ENCODE measurements around the gene TMEM116.

Gene TMEM116

DNA sequence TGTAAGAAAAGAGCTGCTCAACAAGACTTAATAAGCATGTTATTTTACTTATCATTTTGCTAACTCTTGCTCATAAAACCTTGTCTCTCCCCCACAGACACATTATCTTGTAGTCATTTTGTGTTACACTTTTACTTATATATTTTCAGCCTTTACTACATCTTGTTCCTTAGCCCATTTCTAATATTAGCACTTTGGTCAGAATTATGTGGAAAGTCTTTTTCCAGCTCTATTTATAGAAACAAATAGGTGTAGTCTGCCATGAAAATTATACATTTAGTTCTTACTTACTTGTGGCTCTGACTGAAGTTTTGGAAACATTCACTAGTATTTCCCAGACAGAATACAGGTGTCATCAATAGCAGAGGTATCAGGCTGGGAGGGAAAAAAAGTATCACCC, 76.1 kb downstream of the TMEM116 start:
- H3K27ac Mint-ChIP-seq: no peak overlapping the region
- no peak overlapping the region for H3K4me3 Mint-ChIP-seq
- DNase-seq (ENCODE audit: low spot score): no peak
- peaks cover 4% of the 10 kb centered on the region for H3K4me1 Mint-ChIP-seq (ENCODE audit: low read depth)
- no peaks in the 10 kb centered on the region for H3K36me3 Mint-ChIP-seq (ENCODE audit: low read depth)
- H3K9me3 Mint-ChIP-seq: no peaks in the 10 kb centered on the region
- no peaks in the 10 kb centered on the region for H3K27me3 Mint-ChIP-seq (ENCODE audit: low read depth)

DNA sequence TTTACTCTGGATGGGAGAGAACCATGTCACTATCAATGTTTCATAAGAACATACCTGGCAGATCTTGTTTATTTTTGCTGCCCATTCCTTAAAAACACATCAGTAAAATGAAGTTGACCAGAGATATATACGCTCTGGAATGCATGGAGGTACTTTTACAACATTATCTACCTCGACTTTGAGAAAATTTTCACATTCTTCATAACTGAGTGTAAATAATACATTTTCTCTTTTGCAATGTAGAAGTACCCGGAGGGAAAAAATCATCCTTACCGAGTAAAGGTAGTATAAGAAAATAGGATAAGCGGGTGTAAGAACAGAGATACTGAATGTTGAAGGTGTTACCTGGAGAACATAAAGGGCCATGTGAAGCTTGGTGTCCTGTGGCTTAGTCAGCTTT, 80.7 kb downstream of the TMEM116 start:
- H3K36me3 Mint-ChIP-seq (ENCODE audit: low read depth): no peaks in the 10 kb centered on the region

DNA sequence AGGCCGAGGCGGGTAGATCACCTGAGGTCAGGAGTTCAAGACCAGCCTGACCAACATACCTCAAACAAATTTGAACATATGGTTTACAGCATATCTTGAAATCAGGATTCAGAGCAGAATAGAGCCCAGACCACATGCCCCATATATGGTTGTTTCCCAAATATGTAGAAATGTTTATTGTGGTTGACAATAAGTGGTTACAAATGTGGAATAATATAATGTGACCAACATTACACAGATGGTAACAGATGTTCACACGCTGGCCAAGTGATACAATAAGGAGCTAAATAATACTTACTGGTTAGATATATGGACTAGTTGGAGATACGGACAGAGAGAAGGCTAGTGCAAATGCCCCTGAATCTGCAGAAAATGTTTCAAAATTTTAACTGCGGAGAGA, 85.6 kb downstream of the TMEM116 start:
- H3K4me3 Mint-ChIP-seq: no peak overlapping the region
- H3K27me3 Mint-ChIP-seq (ENCODE audit: low read depth): no peaks in the 10 kb centered on the region
- H3K4me1 Mint-ChIP-seq (ENCODE audit: low read depth): no peaks in the 10 kb centered on the region
- no peaks in the 10 kb centered on the region for H3K36me3 Mint-ChIP-seq (ENCODE audit: low read depth)
- H3K9me3 Mint-ChIP-seq: no peaks in the 10 kb centered on the region
- H3K27ac Mint-ChIP-seq: no peak overlapping the region
- no peak for DNase-seq (ENCODE audit: low spot score)

More for the DNA sequence above, 80.7 kb downstream of the TMEM116 start:
- no peaks in the 10 kb centered on the region for H3K4me1 Mint-ChIP-seq (ENCODE audit: low read depth)
- no peaks in the 10 kb centered on the region for H3K27me3 Mint-ChIP-seq (ENCODE audit: low read depth)
- no peaks in the 10 kb centered on the region for H3K9me3 Mint-ChIP-seq
- no peak overlapping the region for H3K4me3 Mint-ChIP-seq
- no peak overlapping the region for H3K27ac Mint-ChIP-seq
- no peak for DNase-seq (ENCODE audit: low spot score)

DNA sequence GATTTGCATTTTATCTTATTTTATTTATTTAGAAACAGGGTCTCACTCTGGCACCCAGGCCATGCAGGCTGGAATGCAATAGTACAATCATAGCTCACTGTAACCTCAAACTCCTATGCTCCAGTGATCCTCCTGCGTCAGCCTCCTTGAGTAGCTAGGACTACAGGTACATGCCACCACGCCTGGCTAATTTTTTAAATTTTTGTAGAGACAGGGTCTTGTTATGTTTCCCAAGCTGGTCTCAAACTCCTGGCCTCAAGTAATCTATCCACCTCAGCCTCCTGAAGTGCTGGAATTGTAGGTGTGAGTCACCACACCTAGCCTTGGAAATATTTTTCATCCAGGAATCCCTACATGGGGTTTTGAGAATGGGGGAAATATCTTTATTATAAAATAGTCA, 86.3 kb downstream of the TMEM116 start:
- no peak overlapping the region for H3K27ac Mint-ChIP-seq
- H3K27me3 Mint-ChIP-seq (ENCODE audit: low read depth): no peaks in the 10 kb centered on the region
- no peaks in the 10 kb centered on the region for H3K9me3 Mint-ChIP-seq
- no peaks in the 10 kb centered on the region for H3K4me1 Mint-ChIP-seq (ENCODE audit: low read depth)
- no peak overlapping the region for H3K4me3 Mint-ChIP-seq
- no peaks in the 10 kb centered on the region for H3K36me3 Mint-ChIP-seq (ENCODE audit: low read depth)
- DNase-seq (ENCODE audit: low spot score): no peak

DNA sequence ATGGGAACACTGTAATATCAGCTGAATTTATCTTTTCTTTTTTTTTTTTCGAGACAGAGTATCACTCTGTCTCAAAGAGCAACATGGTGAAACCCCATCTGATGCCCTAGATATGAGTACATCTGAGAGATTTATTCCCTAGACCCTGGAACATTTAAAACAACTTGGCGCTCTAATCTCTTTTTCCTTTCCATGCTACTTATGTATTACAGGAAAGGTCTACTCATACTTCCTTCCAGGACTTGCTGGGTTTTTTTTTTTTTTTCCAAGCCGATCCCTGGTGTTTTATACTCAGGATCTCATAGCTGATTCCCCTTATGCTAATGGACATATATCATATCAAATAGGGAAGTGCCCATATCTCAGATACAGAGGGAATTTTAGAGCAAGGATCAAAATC, 87.8 kb downstream of the TMEM116 start:
- DNase-seq (ENCODE audit: low spot score): no peak

DNA sequence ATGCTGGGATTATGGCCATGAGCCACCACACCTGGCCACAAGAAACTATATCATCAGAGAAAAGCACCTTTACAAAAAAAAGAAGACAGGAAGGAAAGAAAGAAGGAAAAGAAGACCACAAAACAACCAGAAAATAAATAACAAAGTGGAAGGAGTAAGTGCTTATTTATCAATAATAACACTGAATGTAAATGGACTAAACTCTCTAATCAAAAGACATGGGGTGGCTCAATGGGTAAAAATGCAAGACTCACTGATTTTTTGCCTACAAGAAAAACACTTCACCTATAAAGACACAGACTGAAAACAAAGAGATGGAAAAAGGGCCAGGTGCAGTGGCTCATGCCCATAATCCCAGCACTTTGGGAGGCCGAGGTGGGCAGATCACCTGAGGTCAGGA, 105.2 kb downstream of the TMEM116 start:
- no peaks in the 10 kb centered on the region for H3K27me3 Mint-ChIP-seq (ENCODE audit: low read depth)
- no peak for DNase-seq (ENCODE audit: low spot score)
- no peak overlapping the region for H3K4me3 Mint-ChIP-seq
- peaks cover 25% of the 10 kb centered on the region for H3K9me3 Mint-ChIP-seq
- H3K27ac Mint-ChIP-seq: no peak overlapping the region
- peaks cover 38% of the 10 kb centered on the region for H3K36me3 Mint-ChIP-seq (ENCODE audit: low read depth)
- H3K4me1 Mint-ChIP-seq (ENCODE audit: low read depth): no peaks in the 10 kb centered on the region

More for the DNA sequence above, 87.8 kb downstream of the TMEM116 start:
- Mint-ChIP-seq H3K4me3 (no peak overlapping the region), H3K4me1 (ENCODE audit: low read depth) (no peaks in the 10 kb centered on the region), H3K9me3 (no peaks in the 10 kb centered on the region), H3K36me3 (ENCODE audit: low read depth) (no peaks in the 10 kb centered on the region), H3K27ac (no peak overlapping the region), H3K27me3 (ENCODE audit: low read depth) (no peaks in the 10 kb centered on the region)

DNA sequence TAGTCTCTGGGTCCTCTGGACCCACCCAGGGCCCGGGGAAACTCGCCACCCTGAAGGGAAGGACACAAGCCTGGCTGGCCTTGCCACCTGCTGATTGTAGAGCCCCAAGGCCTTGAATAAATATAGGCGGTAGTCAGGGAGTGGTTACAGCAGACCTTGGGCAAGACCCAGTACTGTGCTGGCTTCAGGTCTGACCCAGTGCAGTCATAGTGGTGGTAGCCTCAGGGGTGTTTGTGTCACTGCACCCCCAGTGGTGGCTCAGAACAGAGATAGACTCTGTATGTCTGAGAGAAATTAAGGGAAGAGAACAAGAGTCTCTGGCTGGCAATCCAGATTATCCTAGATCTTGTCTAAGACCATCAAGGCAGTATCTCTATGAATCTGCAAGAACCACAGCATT, 107.5 kb downstream of the TMEM116 start:
- Mint-ChIP-seq H3K36me3 (ENCODE audit: low read depth) (peaks cover 41% of the 10 kb centered on the region), H3K27ac (no peak overlapping the region), H3K9me3 (peaks cover 25% of the 10 kb centered on the region), H3K4me1 (ENCODE audit: low read depth) (no peaks in the 10 kb centered on the region), H3K4me3 (no peak overlapping the region), H3K27me3 (ENCODE audit: low read depth) (no peaks in the 10 kb centered on the region)
- no peak for DNase-seq (ENCODE audit: low spot score)

DNA sequence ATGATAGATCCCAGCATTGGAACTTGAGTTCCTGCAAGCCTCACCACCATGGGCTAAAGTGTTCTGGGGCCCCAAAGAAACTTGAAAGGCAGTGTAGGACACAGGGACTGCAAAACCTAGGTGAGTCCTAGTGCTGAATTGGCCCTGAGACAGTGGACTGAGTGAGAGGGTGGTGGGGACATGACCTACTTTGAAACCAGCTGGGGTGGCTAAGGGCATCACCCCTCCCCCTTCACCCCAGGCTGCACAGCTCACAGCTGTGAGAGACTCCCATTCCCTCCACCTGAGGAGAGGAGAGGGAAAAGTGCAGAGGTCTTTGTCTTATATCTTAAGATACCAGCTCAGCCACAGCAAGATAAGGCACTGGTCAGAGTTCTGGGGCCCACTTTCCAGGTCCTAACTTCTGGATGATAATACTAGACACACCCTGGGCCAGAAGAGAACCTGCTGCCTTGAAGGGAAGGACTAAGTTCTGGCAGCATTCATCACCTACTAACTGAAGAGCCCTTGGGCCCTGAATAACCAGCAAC, 108.5 kb downstream of the TMEM116 start:
- Mint-ChIP-seq H3K9me3 (peaks cover 25% of the 10 kb centered on the region), H3K4me3 (no peak overlapping the region), H3K27ac (no peak overlapping the region), H3K4me1 (ENCODE audit: low read depth) (no peaks in the 10 kb centered on the region), H3K27me3 (ENCODE audit: low read depth) (no peaks in the 10 kb centered on the region), H3K36me3 (ENCODE audit: low read depth) (peaks cover 46% of the 10 kb centered on the region)
- no peak for DNase-seq (ENCODE audit: low spot score)

DNA sequence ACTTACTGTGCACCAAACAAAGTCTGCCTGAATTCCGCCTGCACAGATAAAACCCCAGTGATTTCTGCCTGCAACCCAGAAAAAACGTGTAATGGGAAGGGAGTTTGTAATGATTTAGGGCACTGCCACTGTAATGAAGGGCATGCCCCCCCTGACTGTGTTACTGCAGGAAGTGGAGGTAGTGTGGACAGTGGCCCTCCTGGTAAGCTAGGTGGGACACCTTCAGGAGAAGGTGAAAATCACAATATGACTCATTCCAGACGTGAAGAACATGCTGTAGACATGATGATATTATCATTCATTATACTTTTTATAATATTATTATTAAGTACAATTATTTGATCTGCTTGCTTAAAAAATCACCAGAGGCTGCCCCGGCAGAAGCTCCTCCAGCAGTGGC, 111.8 kb downstream of the TMEM116 start:
- H3K4me3 Mint-ChIP-seq: no peak overlapping the region
- H3K4me1 Mint-ChIP-seq (ENCODE audit: low read depth): no peaks in the 10 kb centered on the region
- no peaks in the 10 kb centered on the region for H3K27me3 Mint-ChIP-seq (ENCODE audit: low read depth)
- H3K27ac Mint-ChIP-seq: no peak overlapping the region
- DNase-seq (ENCODE audit: low spot score): no peak
- peaks cover 4% of the 10 kb centered on the region for H3K9me3 Mint-ChIP-seq
- H3K36me3 Mint-ChIP-seq (ENCODE audit: low read depth): peaks cover 33% of the 10 kb centered on the region

DNA sequence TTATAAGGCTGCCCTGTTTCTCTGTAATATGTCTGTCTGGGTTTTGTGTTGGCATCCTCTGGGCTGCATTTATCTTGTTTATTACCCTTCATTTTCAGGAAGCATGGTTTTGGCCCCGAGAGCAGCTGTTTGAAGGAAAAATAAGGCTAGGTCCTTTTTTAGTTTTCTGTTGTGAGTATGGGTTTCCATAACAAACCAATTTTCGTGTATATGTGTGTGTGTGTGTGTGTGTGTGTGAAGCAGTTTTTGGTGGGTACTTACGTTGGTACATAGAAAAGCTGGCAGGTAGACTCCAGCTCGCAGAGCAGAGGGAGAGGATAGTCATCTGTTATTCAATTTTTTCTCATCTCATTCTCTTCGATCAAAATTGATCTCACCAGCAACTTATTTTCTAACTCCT, 118.4 kb downstream of the TMEM116 start:
- no peak overlapping the region for H3K4me3 Mint-ChIP-seq
- no peaks in the 10 kb centered on the region for H3K9me3 Mint-ChIP-seq
- H3K4me1 Mint-ChIP-seq (ENCODE audit: low read depth): no peaks in the 10 kb centered on the region
- H3K36me3 Mint-ChIP-seq (ENCODE audit: low read depth): peaks cover 41% of the 10 kb centered on the region
- H3K27ac Mint-ChIP-seq: no peak overlapping the region
- no peaks in the 10 kb centered on the region for H3K27me3 Mint-ChIP-seq (ENCODE audit: low read depth)
- DNase-seq (ENCODE audit: low spot score): no peak

DNA sequence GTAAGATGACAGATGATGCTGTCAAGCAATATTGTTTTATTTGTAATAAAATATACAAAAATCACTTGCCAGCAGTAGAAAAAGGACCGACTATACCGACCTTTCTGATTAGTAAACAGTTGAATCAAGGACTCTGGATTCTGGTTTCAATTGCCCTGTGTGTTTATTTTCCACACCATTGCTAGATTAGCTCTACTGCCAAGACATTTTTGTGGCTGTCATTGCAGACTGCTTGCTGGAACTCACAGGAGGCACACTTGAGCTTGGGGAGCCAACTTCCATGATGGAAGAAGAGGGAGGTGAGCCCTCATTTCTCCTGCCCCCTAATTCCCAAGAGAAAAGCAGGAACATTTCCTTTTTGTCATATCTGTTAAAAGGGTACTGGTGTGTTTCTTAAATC, 119.7 kb downstream of the TMEM116 start:
- no peak for DNase-seq (ENCODE audit: low spot score)
- Mint-ChIP-seq H3K4me3 (no peak overlapping the region), H3K27ac (no peak overlapping the region), H3K27me3 (ENCODE audit: low read depth) (no peaks in the 10 kb centered on the region), H3K36me3 (ENCODE audit: low read depth) (peaks cover 46% of the 10 kb centered on the region), H3K4me1 (ENCODE audit: low read depth) (no peaks in the 10 kb centered on the region), H3K9me3 (no peaks in the 10 kb centered on the region)

DNA sequence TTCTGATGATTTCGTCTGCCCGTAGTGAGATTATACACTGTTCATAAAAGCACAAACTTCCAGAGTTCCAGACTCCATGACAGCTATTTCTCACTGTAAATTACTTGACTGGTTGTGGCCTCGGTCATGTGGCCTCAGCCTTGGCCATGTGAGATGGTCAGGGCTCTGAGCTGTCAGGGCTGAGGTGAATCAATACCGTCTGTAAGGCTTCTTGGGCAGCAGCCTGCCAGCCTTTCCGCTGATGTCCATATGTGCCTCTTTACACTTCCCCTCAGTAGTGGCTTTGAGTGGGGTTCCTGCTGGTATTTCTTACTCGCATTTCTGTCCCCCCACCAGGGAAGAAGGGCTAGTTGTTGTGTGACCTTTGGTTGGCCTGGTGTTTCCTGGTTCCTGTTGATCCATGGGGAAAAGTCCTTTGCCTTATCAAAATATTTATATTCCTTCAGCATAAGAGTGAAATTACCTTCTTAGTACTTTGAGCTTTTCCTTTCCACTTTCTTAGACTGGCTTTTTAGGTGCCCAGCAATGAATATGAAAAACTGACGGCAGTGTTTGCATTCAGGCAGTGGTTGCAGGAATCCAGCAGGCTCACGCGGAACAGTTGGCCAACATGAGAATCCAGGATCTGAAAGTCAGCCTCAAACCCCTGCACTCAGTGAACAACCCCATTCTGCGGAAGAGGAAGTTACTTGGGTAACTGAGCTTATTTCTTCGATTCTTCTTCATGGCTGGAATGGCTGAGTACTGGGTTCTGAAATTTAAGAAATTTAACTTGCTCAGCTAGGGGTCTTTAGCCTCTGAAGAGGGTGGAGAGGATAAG, 124.8 kb downstream of the TMEM116 start:
- peaks cover 69% of the 10 kb centered on the region for H3K36me3 Mint-ChIP-seq (ENCODE audit: low read depth)
- no peak overlapping the region for H3K27ac Mint-ChIP-seq
- H3K4me3 Mint-ChIP-seq: no peak overlapping the region

DNA sequence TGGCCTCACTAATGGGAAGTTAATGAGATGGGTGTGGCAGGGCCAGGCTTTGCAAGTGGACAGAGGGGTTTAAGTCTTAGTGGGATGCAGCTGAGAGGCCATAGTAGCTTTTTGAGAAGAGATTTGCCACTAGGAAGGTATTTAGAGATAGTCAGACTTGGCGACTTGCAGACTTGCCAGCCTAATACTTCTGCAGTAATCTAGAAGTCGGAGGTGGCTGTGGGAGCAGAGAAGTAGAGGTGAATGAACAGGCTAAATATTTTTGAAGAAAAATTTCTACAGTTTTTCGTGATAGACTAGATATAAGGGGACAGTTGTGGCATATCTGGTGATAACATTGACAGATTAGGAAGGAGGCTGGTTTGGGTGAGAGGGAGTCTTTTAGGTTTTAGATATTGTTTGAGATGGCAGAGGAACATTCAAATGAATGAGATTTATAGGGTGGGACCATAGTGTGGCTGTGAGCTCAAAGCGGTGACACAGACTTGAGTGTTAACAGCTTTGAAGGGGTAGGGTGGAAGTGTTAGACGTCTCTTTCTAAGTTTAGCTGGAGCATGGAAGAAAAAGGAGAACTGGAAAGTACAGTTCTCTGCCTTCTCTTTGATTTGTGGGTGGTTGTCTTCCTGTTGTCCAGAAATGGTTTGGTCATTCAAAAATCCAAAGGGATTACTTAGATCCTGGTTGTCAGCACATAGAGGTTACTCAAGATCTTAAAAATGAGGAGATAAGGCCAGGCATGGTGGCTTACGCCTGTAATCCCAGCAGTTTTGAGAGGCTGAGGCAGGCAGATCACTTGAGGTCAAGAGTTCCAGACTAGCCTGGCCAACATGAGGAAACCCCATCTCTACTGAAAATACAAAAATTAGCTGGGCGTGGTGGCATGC, 126.1 kb downstream of the TMEM116 start:
- H3K4me1 Mint-ChIP-seq (ENCODE audit: low read depth): no peaks in the 10 kb centered on the region
- H3K4me3 Mint-ChIP-seq: no peak overlapping the region
- no peak for DNase-seq (ENCODE audit: low spot score)
- H3K9me3 Mint-ChIP-seq: no peaks in the 10 kb centered on the region
- peaks cover 66% of the 10 kb centered on the region for H3K36me3 Mint-ChIP-seq (ENCODE audit: low read depth)
- H3K27ac Mint-ChIP-seq: peak overlapping the region; percentile 8
- no peaks in the 10 kb centered on the region for H3K27me3 Mint-ChIP-seq (ENCODE audit: low read depth)

More for the DNA sequence above, 124.8 kb downstream of the TMEM116 start:
- H3K4me1 Mint-ChIP-seq (ENCODE audit: low read depth): no peaks in the 10 kb centered on the region
- no peaks in the 10 kb centered on the region for H3K27me3 Mint-ChIP-seq (ENCODE audit: low read depth)
- H3K9me3 Mint-ChIP-seq: no peaks in the 10 kb centered on the region
- DNase-seq (ENCODE audit: low spot score): no peak

DNA sequence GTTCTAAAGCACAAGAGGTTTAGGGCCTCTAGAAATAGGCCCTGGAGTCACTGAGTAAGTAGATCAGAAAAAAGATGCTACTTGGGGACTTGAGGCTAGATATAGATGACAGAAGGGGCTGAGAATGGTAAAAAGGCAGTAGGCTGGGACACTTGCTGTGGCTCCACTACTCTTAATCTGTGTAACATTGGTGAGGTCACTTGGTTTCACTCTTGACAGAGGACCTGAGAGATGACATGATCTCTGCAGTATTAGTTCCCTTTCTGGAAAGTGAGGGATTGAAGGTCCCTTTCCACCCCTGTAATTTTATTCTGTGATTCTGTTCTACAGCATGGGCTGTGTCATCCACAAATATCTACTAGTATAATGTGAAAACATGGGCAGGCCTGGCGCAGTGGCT, 131.2 kb downstream of the TMEM116 start:
- Mint-ChIP-seq H3K36me3 (ENCODE audit: low read depth) (peaks cover 50% of the 10 kb centered on the region), H3K27me3 (ENCODE audit: low read depth) (no peaks in the 10 kb centered on the region)
- no peak for DNase-seq (ENCODE audit: low spot score)

More for the DNA sequence above, 131.2 kb downstream of the TMEM116 start:
- no peaks in the 10 kb centered on the region for H3K9me3 Mint-ChIP-seq
- H3K4me3 Mint-ChIP-seq: no peak overlapping the region
- no peak overlapping the region for H3K27ac Mint-ChIP-seq
- no peaks in the 10 kb centered on the region for H3K4me1 Mint-ChIP-seq (ENCODE audit: low read depth)
